ENCODE results near the gene CCDC148. TPM values are rescaled to one million over a fixed set of nuclear protein-coding genes. Genes with fewer than 3 reads are reported as not detected.

The CCDC148 gene
- total and polyA plus RNA-seq, 10 of the 15 experiments (the other 5 are each of a cell fraction or from before 2014, with no cell fraction given), result 0.07 to 0.30 (median 0.18) TPM; not detected in 7

DNA sequence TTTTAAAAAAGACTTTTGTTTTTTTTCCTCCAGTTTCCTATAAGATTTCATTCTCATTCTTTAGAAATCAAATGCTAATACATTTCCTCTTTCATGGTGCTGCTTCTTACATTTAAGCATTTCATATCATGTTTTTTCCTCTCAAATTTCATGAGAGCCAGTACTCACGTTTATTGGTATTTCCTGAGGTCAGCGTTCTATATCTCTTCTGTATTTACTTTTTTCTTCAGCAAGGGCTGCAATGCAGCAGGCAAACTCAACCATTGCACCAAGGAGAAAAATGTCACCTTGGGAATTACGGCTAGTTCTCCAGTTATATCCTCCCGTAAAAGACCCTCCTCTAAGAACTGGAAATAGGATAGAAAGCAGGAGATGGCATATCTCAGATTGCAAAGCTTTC lies 322.5 kb downstream of the CCDC148 start:
- H3K9me3 ChIP-seq (replicated peaks; ENCODE audit: control insufficient read depth, insufficient read depth, low read length), result no peaks in the 10 kb centered on the region
- H3K4me1 ChIP-seq (ENCODE audit: control insufficient read depth, insufficient read depth, low read length), result no peaks in the 10 kb centered on the region
- ChIA-PET CTCF (no interaction called here), SMC1A (ENCODE audit: uncharacterized antibody, unreplicated experiment) (no interaction called here), POLR2A (no interaction called here), RAD21 (ENCODE audit: unreplicated experiment) (no interaction called here)
- no peak overlapping the region for H3K9ac ChIP-seq (ENCODE audit: control insufficient read depth, insufficient read depth, low read length)
- BruUV-seq (replicated peaks), result no TSS peak
- no peak overlapping the region for H3K27ac ChIP-seq (ENCODE audit: control insufficient read depth, insufficient read depth)
- H4K20me1 ChIP-seq (ENCODE audit: control insufficient read depth, insufficient read depth), result no peaks in the 10 kb centered on the region
- H3K79me2 ChIP-seq (ENCODE audit: control insufficient read depth, insufficient read depth, low read length), result no peaks in the 10 kb centered on the region
- H3K4me2 ChIP-seq (ENCODE audit: control insufficient read depth, insufficient read depth), result no peak overlapping the region
- no peaks in the 10 kb centered on the region for H3K36me3 ChIP-seq (ENCODE audit: control insufficient read depth in 2 of 2, insufficient read depth in 2 of 2, low read length in 1 of 2)
- H3K27me3 ChIP-seq (replicated peaks in 1 of 2; ENCODE audit: control insufficient read depth in 2 of 2, insufficient read depth in 2 of 2, low read length in 1 of 2), result no peaks in the 10 kb centered on the region; a peak in 1 of 4 replicates
- H3K4me3 ChIP-seq, result no peak overlapping the region
- ATAC-seq (no peak), DNase-seq (ENCODE audit: low read depth, low spot score) (no peak), FAIRE-seq (no peak)
- H2AFZ ChIP-seq (ENCODE audit: control insufficient read depth, low read depth, low read length), result no peak overlapping the region
- WGBS (ENCODE audit: insufficient coverage, insufficient replicate concordance, low lambda C conversion rate, missing lambda C conversion rate), result 18% methylated on average over 4 of the region's 4 CpGs
- no peak for TF ChIP-seq SP1 (IDR thresholded peaks at IDR 0.05; ENCODE audit: low read depth, low read length)
- TF ChIP-seq NFXL1 (IDR thresholded peaks at IDR 0.05; ENCODE audit: borderline replicate concordance), result no peak
- TF ChIP-seq NFYB (IDR thresholded peaks at IDR 0.05; ENCODE audit: insufficient read depth, low read depth, low read length), result no peak
- no peak for TF ChIP-seq TCF3 (IDR thresholded peaks at IDR 0.05; ENCODE audit: borderline replicate concordance, insufficient read depth, low read depth, low read length)
- no peak for TF ChIP-seq ZSCAN29 (IDR thresholded peaks at IDR 0.05)
- TF ChIP-seq RAD51 (IDR thresholded peaks at IDR 0.05), result no peak
- TF ChIP-seq NR2C1 (IDR thresholded peaks at IDR 0.05), result no peak
- no peak for TF ChIP-seq ETV6 (conservative IDR thresholded peaks at IDR 0.05 in 1 of 2, IDR thresholded peaks at IDR 0.05 in 1 of 2; ENCODE audit: borderline replicate concordance in 1 of 2, low read depth in 1 of 2)
- no peak for TF ChIP-seq CHD1 (IDR thresholded peaks at IDR 0.05; ENCODE audit: low read depth, low read length)
- no peak for TF ChIP-seq NFYA (IDR thresholded peaks at IDR 0.05; ENCODE audit: borderline replicate concordance, low read depth, low read length)
- TF ChIP-seq GABPA (IDR thresholded peaks at IDR 0.05; ENCODE audit: low read depth), result no peak
- no peak for TF ChIP-seq NFIC (IDR thresholded peaks at IDR 0.05; ENCODE audit: low read depth, low read length)
- TF ChIP-seq MXI1 (IDR thresholded peaks at IDR 0.05; ENCODE audit: low read depth, low read length), result no peak
- no peak for TF ChIP-seq PAX5 (IDR thresholded peaks at IDR 0.05; ENCODE audit: borderline replicate concordance, low read depth, low read length)
- TF ChIP-seq, protein P1, sequence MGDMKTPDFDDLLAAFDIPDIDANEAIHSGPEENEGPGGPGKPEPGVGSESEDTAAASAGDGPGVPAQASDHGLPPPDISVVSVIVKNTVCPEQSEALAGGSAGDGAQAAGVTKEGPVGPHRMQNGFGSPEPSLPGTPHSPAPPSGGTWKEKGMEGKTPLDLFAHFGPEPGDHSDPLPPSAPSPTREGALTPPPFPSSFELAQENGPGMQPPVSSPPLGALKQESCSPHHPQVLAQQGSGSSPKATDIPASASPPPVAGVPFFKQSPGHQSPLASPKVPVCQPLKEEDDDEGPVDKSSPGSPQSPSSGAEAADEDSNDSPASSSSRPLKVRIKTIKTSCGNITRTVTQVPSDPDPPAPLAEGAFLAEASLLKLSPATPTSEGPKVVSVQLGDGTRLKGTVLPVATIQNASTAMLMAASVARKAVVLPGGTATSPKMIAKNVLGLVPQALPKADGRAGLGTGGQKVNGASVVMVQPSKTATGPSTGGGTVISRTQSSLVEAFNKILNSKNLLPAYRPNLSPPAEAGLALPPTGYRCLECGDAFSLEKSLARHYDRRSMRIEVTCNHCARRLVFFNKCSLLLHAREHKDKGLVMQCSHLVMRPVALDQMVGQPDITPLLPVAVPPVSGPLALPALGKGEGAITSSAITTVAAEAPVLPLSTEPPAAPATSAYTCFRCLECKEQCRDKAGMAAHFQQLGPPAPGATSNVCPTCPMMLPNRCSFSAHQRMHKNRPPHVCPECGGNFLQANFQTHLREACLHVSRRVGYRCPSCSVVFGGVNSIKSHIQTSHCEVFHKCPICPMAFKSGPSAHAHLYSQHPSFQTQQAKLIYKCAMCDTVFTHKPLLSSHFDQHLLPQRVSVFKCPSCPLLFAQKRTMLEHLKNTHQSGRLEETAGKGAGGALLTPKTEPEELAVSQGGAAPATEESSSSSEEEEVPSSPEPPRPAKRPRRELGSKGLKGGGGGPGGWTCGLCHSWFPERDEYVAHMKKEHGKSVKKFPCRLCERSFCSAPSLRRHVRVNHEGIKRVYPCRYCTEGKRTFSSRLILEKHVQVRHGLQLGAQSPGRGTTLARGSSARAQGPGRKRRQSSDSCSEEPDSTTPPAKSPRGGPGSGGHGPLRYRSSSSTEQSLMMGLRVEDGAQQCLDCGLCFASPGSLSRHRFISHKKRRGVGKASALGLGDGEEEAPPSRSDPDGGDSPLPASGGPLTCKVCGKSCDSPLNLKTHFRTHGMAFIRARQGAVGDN (IDR thresholded peaks at IDR 0.05), result no peak
- no peak for TF ChIP-seq POU2F2 (IDR thresholded peaks at IDR 0.05; ENCODE audit: borderline replicate concordance, low read depth, low read length)
- TF ChIP-seq ZZZ3 (IDR thresholded peaks at IDR 0.05; ENCODE audit: control insufficient read depth, insufficient read length, low read depth), result no peak
- TF ChIP-seq MTA2 (IDR thresholded peaks at IDR 0.05; ENCODE audit: low read depth), result no peak
- in situ Hi-C loops (cut with MboI) (no loop called here), intact Hi-C loops (cut with micrococcal nuclease; ENCODE audit: unreplicated experiment) (no loop called here)
